A549 (cell line): ENCODE data around the gene KCNAB1. TPM values are rescaled to one million over a fixed set of nuclear protein-coding genes. Genes with fewer than 3 reads are reported as not detected.

Experiments used
- ATAC-seq, 2 experiments: fragments of 200-7000 bp in 1 of 2; fragments of >200 bp in 1 of 2; cut with Nextera tagmentation in 1 of 2; cut with Tn5 transposase in 1 of 2; 3 replicates each; pipeline versions ENCODE4 v1.8.0 to v1.9.1; 2018 to 2020; ENCODE audit warnings: mild to moderate bottlenecking in 1 of 2, moderate library complexity in 1 of 2
- CTCF ChIA-PET: fragments of 300-600 bp; sonication (Branson Sonifier 250); formaldehyde crosslinking; extraction: SDS; loops from one replicate; lab custom pipeline; 2021; ENCODE audit warnings: antibody characterized with exemption, inconsistent platforms; lab: Yijun Ruan, JAX
- POLR2A ChIA-PET: fragments of 350-600 bp; formaldehyde crosslinking; extraction: SDS; loops from one replicate; lab custom pipeline; 2021; ENCODE audit warnings: antibody characterized with exemption, inconsistent platforms; lab: Yijun Ruan, JAX
- DNase-seq, 2 experiments: peaks; one replicate each; pipeline versions ENCODE4 v3.0.0 to v3.0.0-alpha.2; 2011 to 2016; ENCODE audit warnings: low read depth in 1 of 2, low spot score in 1 of 2
- FAIRE-seq: peaks from 2 replicates; lab custom pipeline; 2011; peaks lifted over from hg19 to GRCh38; lab: Jason Lieb, UNC
- H3K27ac ChIP-seq, 2 experiments: fragments of >200 bp; sonication (Bioruptor Twin); formaldehyde crosslinking; 3 replicates each; pipeline ENCODE4 v1.5.1; 2016 to 2017
- H3K4me1 ChIP-seq: fragments of >200 bp; sonication (Bioruptor Twin); formaldehyde crosslinking; 3 replicates; pipeline ENCODE4 v1.6.1; 2016
- H3K4me2 ChIP-seq: fragments of >200 bp; sonication (Bioruptor Twin); formaldehyde crosslinking; 3 replicates; pipeline ENCODE4 v1.6.1; 2016
- H3K4me3 ChIP-seq: fragments of >200 bp; sonication (Bioruptor Twin); formaldehyde crosslinking; 3 replicates; pipeline ENCODE4 v1.5.1; 2016
- H3K9me3 ChIP-seq: fragments of >200 bp; sonication (Bioruptor Twin); formaldehyde crosslinking; 3 replicates; pipeline ENCODE4 v1.6.1; 2016
- BHLHE40 ChIP-seq: IDR thresholded peaks from 2 replicates; pipeline ENCODE4 v1.6.1; 2012; ENCODE audit warnings: low read depth, low read length, inconsistent platforms
- CBX2 ChIP-seq: fragments of 200-600 bp; sonication (generic); IDR thresholded peaks from 2 replicates; pipeline ENCODE4 v1.6.1; 2016; ENCODE audit warnings: low read depth, mild to moderate bottlenecking, borderline replicate concordance
- CHD2 ChIP-seq: fragments of 150-350 bp; IDR thresholded peaks from 2 replicates; pipeline ENCODE4 v1.6.1; 2014; ENCODE audit warnings: low read length; ENCODE audit not compliant: partially characterized antibody
- CHD4 ChIP-seq: fragments of 200-600 bp; sonication (generic); IDR thresholded peaks from 2 replicates; pipeline ENCODE4 v1.6.1; 2016; ENCODE audit warnings: antibody characterized with exemption, mild to moderate bottlenecking, borderline replicate concordance
- E2F6 ChIP-seq: IDR thresholded peaks from 2 replicates; pipeline ENCODE4 v1.6.1; 2012; ENCODE audit warnings: low read depth, borderline replicate concordance
- EHF ChIP-seq: fragments of 250-450 bp; sonication (Bioruptor Pico); IDR thresholded peaks from 2 replicates; pipeline ENCODE4 v1.5.0; 2020; ENCODE audit warnings: mild to moderate bottlenecking
- EHMT2 ChIP-seq: fragments of 200-600 bp; sonication (generic); IDR thresholded peaks from 2 replicates; pipeline ENCODE4 v1.6.1; 2016; ENCODE audit warnings: antibody characterized with exemption, low read depth, mild to moderate bottlenecking, moderate library complexity
- ELK1 ChIP-seq: fragments of 150-350 bp; IDR thresholded peaks from 2 replicates; pipeline ENCODE4 v1.6.1; 2014; ENCODE audit warnings: low read depth, mild to moderate bottlenecking, low read length
- EP300 ChIP-seq, 2 experiments: fragments of >200 bp; sonication (Bioruptor Twin); formaldehyde crosslinking; IDR thresholded peaks; 2 replicates in 1 of 2; 3 replicates in 1 of 2; pipeline ENCODE4 v1.6.1; 2016 to 2017
- ESRRA ChIP-seq: fragments of 150-350 bp; IDR thresholded peaks from 2 replicates; pipeline ENCODE4 v1.6.1; 2014; ENCODE audit warnings: mild to moderate bottlenecking, low read length, borderline replicate concordance
- FOSL2 ChIP-seq, 2 experiments: fragments of 450-650 bp in 1 of 2; fragments of >200 bp in 1 of 2; sonication (Bioruptor Twin) in 1 of 2; formaldehyde crosslinking; IDR thresholded peaks; 2 replicates each; pipeline versions ENCODE4 v1.5.0 to v1.6.1; 2016 to 2020; ENCODE audit warnings: mild to moderate bottlenecking in 1 of 2, moderate library complexity in 1 of 2
- FOXS1 ChIP-seq: fragments of 250-450 bp; sonication (Bioruptor Pico); IDR thresholded peaks from 2 replicates; pipeline ENCODE4 v1.5.0; 2020; ENCODE audit warnings: mild to moderate bottlenecking, moderate library complexity
- HEYL ChIP-seq: fragments of 250-450 bp; sonication (Bioruptor Pico); IDR thresholded peaks from 2 replicates; pipeline ENCODE4 v1.8.0; 2021; ENCODE audit warnings: mild to moderate bottlenecking, moderate library complexity
- HMGXB4 ChIP-seq: fragments of 250-450 bp; sonication (Bioruptor Pico); IDR thresholded peaks from 2 replicates; pipeline ENCODE4 v1.5.0; 2021; ENCODE audit warnings: mild to moderate bottlenecking, moderate library complexity, borderline replicate concordance
- HOXA7 ChIP-seq: fragments of 250-450 bp; sonication (Bioruptor Pico); IDR thresholded peaks from 2 replicates; pipeline ENCODE4 v1.5.0; 2020; ENCODE audit warnings: mild to moderate bottlenecking, moderate library complexity
- JUN ChIP-seq, 2 experiments: fragments of >200 bp; sonication (Bioruptor Twin); formaldehyde crosslinking; IDR thresholded peaks; 2 replicates in 1 of 2; 3 replicates in 1 of 2; pipeline ENCODE4 v1.6.1; 2016 to 2017
- JUNB ChIP-seq: fragments of >200 bp; sonication (Bioruptor Twin); formaldehyde crosslinking; IDR thresholded peaks from 2 replicates; pipeline ENCODE4 v1.6.1; 2016
- KDM5A ChIP-seq: fragments of 200-600 bp; sonication (generic); IDR thresholded peaks from 2 replicates; pipeline ENCODE4 v1.6.1; 2016; ENCODE audit warnings: antibody characterized with exemption, mild to moderate bottlenecking
- MAX ChIP-seq: IDR thresholded peaks from 2 replicates; pipeline ENCODE4 v1.6.1; 2012
- MAZ ChIP-seq: fragments of 150-350 bp; IDR thresholded peaks from 2 replicates; pipeline ENCODE4 v1.6.1; 2014; ENCODE audit warnings: antibody characterized with exemption, low read depth, low read length, borderline replicate concordance
- NFE2L2 ChIP-seq: fragments of 150-350 bp; conservative IDR thresholded peaks from 2 replicates; pipeline ENCODE4 v1.6.1; 2014; ENCODE audit warnings: low read length
- NPAS2 ChIP-seq: fragments of 250-450 bp; sonication (Bioruptor Pico); IDR thresholded peaks from 2 replicates; pipeline ENCODE4 v1.8.0; 2022; ENCODE audit warnings: mild to moderate bottlenecking, moderate library complexity, borderline replicate concordance
- REST ChIP-seq: fragments of 200-600 bp; sonication (generic); IDR thresholded peaks from 2 replicates; pipeline ENCODE4 v1.6.1; 2016; ENCODE audit warnings: antibody characterized with exemption, mild to moderate bottlenecking, moderate library complexity
- RFX5 ChIP-seq: fragments of 450-650 bp; IDR thresholded peaks from 2 replicates; pipeline ENCODE4 v1.7.1; 2014; ENCODE audit warnings: antibody characterized with exemption, mild to moderate bottlenecking, moderate library complexity
- SMC3 ChIP-seq: fragments of >200 bp; sonication (Bioruptor Twin); formaldehyde crosslinking; IDR thresholded peaks from 3 replicates; pipeline ENCODE4 v1.6.1; 2018; ENCODE audit warnings: inconsistent platforms
- SREBF2 ChIP-seq: fragments of 450-650 bp; IDR thresholded peaks from 2 replicates; pipeline ENCODE4 v1.6.1; 2014; ENCODE audit warnings: mild to moderate bottlenecking, moderate library complexity
- ZNF302 ChIP-seq: fragments of 250-450 bp; sonication (Bioruptor Pico); IDR thresholded peaks from 2 replicates; pipeline ENCODE4 v1.9.0; 2021; ENCODE audit warnings: inconsistent platforms, mild to moderate bottlenecking, moderate library complexity
- WGBS: methylation state at CpG from one replicate; pipeline ENCODE4 v1.1.6; 2017; ENCODE audit errors: missing lambda C conversion rate; 5-methylcytosine and 5-hydroxymethylcytosine counted together
- polyA plus RNA-seq, 4 experiments: library from polyadenylated mRNA; depleted of rRNA in 3 of 4; stranded (reverse); fragments of >200 nt; fragmentation: RNase III in 1 of 4; extraction: RNeasy Plus Mini Kit Qiagen cat#74134 plus additional on column Dnase treatment in 1 of 4; gene quantifications; 2 replicates in 3 of 4; 3 replicates in 1 of 4; pipeline ENCODE4 v1.2.3, GENCODE V29; 2011 to 2017

KCNAB1 gene
- polyA plus RNA-seq, 2 of the 4 experiments (the other 2 are of a cell fraction): not detected

- TF ChIP-seq RFX5: no peak
- TF ChIP-seq NPAS2 (CRISPR knock-in tag): no peak
- no peak for TF ChIP-seq CBX2
- TF ChIP-seq EHMT2: no peak
Observed at GRCh38 chr3:156090126-156090525, 30.3 kb upstream of the KCNAB1 start (continued).

- H3K4me1 ChIP-seq: no peaks in the 10 kb centered on the region
- FAIRE-seq (no peak), DNase-seq (no peak), ATAC-seq (no peak)
- H3K4me2 ChIP-seq: no peak overlapping the region
- no peak overlapping the region for H3K4me3 ChIP-seq
- POLR2A ChIA-PET: no interaction called here
- 0 out of 3 replicates have a peak, but pooled peaks cover 3% of the 10 kb centered on the region for H3K9me3 ChIP-seq
- TF ChIP-seq HMGXB4 (no peak), EHF (CRISPR knock-in tag) (no peak), REST (no peak), MAZ (no peak), CHD2 (no peak), NFE2L2 (no peak), SMC3 (no peak), ELK1 (no peak), FOXS1 (CRISPR knock-in tag) (no peak), HEYL (no peak), ESRRA (no peak), E2F6 (no peak)
- TF ChIP-seq, all 56 proteins: peak for 0
- 38% methylated on average over 7 of the region's 7 CpGs for WGBS
- CTCF ChIA-PET: interaction anchor here (1.2 to 1.3 kb wide), 2 partner anchors 15 to 57 kb away, joined by 3 read pairs; no protein-coding TSS in a partner anchor
- no peak overlapping the region for H3K27ac ChIP-seq
Observed at GRCh38 chr3:156093964-156094363, 26.4 kb upstream of the KCNAB1 start.

- FAIRE-seq (no peak), DNase-seq (no peak), ATAC-seq (no peak)
- Histone ChIP-seq H3K4me1 (no peaks in the 10 kb centered on the region), H3K9me3 (0 out of 3 replicates have a peak, but pooled peaks cover 3% of the 10 kb centered on the region), H3K4me2 (no peak overlapping the region), H3K4me3 (no peak overlapping the region), H3K27ac (no peak overlapping the region)
- WGBS: 3% methylated on average over 2 of the region's 2 CpGs
- ChIA-PET CTCF (interaction anchor here (1.0 to 1.3 kb wide), 3 partner anchors 10 to 56 kb away, joined by 3 to 4 read pairs (median 3); no protein-coding TSS in a partner anchor), POLR2A (no interaction called here)
- TF ChIP-seq MAZ: no peak
- TF ChIP-seq ESRRA: no peak
- TF ChIP-seq CBX2: no peak
- TF ChIP-seq CHD4: no peak
- TF ChIP-seq FOSL2 (IDR thresholded peaks at IDR 0.05): no peak
- no peak for TF ChIP-seq FOSL2 (CRISPR knock-in tag; IDR thresholded peaks at IDR 0.05)
- TF ChIP-seq SREBF2: no peak
- no peak for TF ChIP-seq FOXS1 (CRISPR knock-in tag)
- TF ChIP-seq BHLHE40: no peak
- TF ChIP-seq NFE2L2: no peak
- TF ChIP-seq MAX: no peak
- no peak for TF ChIP-seq JUNB
- no peak for TF ChIP-seq EP300 (IDR thresholded peaks at IDR 0.05)
- TF ChIP-seq HOXA7: no peak
- TF ChIP-seq HEYL: no peak
- no peak for TF ChIP-seq KDM5A
- no peak for TF ChIP-seq JUN (IDR thresholded peaks at IDR 0.05)
- no peak for TF ChIP-seq NPAS2 (CRISPR knock-in tag)
- no peak for TF ChIP-seq ZNF302 (CRISPR knock-in tag)
Observed at GRCh38 chr3:156094391-156094790, 26.0 kb upstream of the KCNAB1 start.
